HEK293 (cell line): ENCODE measurements around the gene TDG.

ENCODE experiments used
- GFI1B ChIP-seq: fragments of 450-650 bp; formaldehyde crosslinking; IDR thresholded peaks from 2 replicates; pipeline ENCODE4 v1.5.1; 2016; ENCODE audit warnings: missing biosample characterization, missing genetic modification characterization
- GLI4 ChIP-seq: fragments of 450-650 bp; formaldehyde crosslinking; IDR thresholded peaks from 2 replicates; pipeline ENCODE4 v1.5.1; 2016; ENCODE audit warnings: missing biosample characterization, missing genetic modification characterization
- YY2 ChIP-seq: fragments of 450-650 bp; formaldehyde crosslinking; IDR thresholded peaks from 2 replicates; pipeline ENCODE4 v1.5.1; 2016; ENCODE audit warnings: missing biosample characterization, missing genetic modification characterization
- ZBTB1 ChIP-seq: fragments of 450-650 bp; formaldehyde crosslinking; IDR thresholded peaks from 2 replicates; pipeline ENCODE4 v1.5.1; 2016; ENCODE audit warnings: missing biosample characterization, missing genetic modification characterization
- ZFHX2 ChIP-seq: fragments of 450-650 bp; formaldehyde crosslinking; conservative IDR thresholded peaks from 2 replicates; pipeline ENCODE4 v1.5.1; 2016; ENCODE audit warnings: missing biosample characterization, missing genetic modification characterization
- ZNF121 ChIP-seq: fragments of 450-650 bp; formaldehyde crosslinking; IDR thresholded peaks from 2 replicates; pipeline ENCODE4 v1.5.1; 2016; ENCODE audit warnings: missing biosample characterization, missing genetic modification characterization
- ZNF341 ChIP-seq: fragments of 450-650 bp; formaldehyde crosslinking; IDR thresholded peaks from 2 replicates; pipeline ENCODE4; 2016; ENCODE audit warnings: low read depth, missing biosample characterization, missing genetic modification characterization
- ZNF629 ChIP-seq: fragments of 450-650 bp; formaldehyde crosslinking; IDR thresholded peaks from 2 replicates; pipeline ENCODE4 v1.5.1; 2017; ENCODE audit warnings: missing biosample characterization, missing genetic modification characterization
- ZNF76 ChIP-seq: fragments of 450-650 bp; formaldehyde crosslinking; IDR thresholded peaks from 2 replicates; pipeline ENCODE4; 2016; ENCODE audit warnings: low read depth, missing biosample characterization, missing genetic modification characterization, borderline replicate concordance
- ZNF792 ChIP-seq: fragments of 450-650 bp; formaldehyde crosslinking; IDR thresholded peaks from 2 replicates; pipeline ENCODE4 v1.5.1; 2016; ENCODE audit warnings: missing biosample characterization, missing genetic modification characterization
- ZSCAN30 ChIP-seq: fragments of 450-650 bp; IDR thresholded peaks from 2 replicates; pipeline ENCODE4 v1.5.1; 2018; ENCODE audit warnings: missing biosample characterization, mild to moderate bottlenecking, missing genetic modification characterization, moderate library complexity
- TF ChIP-seq, protein P1 (sequence below): fragments of 450-650 bp; formaldehyde crosslinking; IDR thresholded peaks from 2 replicates; pipeline ENCODE4 v1.5.1; 2016; ENCODE audit warnings: missing biosample characterization, missing genetic modification characterization
- TF ChIP-seq, protein P2 (sequence below): fragments of 450-650 bp; formaldehyde crosslinking; IDR thresholded peaks from 2 replicates; pipeline ENCODE4 v1.5.1; 2016; ENCODE audit warnings: missing biosample characterization, missing genetic modification characterization
- TF ChIP-seq, protein P3 (sequence below): sonication (generic); formaldehyde crosslinking; IDR thresholded peaks from 2 replicates; pipeline ENCODE4 v1.8.1; 2022; ENCODE audit warnings: mild to moderate bottlenecking, moderate library complexity, missing genetic modification reagents

DNA sequence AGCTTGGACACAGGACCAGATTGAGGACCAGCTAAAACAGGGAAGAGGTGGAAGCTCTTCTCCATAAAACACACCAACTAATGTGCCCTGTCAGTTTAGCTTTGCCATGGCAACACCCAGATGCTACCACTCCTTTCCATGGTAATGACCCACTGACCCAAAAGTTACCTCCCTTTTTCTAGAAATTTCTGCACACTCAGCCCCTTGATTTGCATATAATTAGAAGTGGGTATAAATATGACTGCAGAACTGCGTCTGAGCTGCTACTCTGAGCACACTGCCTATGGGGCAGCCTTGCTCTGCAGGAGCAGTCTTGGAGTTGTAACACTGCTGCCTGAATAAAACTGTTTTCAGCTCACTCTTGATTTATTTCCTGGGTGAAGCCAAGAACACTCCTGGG, 3.2 kb upstream of the TDG start:
- TF ChIP-seq, protein P1, sequence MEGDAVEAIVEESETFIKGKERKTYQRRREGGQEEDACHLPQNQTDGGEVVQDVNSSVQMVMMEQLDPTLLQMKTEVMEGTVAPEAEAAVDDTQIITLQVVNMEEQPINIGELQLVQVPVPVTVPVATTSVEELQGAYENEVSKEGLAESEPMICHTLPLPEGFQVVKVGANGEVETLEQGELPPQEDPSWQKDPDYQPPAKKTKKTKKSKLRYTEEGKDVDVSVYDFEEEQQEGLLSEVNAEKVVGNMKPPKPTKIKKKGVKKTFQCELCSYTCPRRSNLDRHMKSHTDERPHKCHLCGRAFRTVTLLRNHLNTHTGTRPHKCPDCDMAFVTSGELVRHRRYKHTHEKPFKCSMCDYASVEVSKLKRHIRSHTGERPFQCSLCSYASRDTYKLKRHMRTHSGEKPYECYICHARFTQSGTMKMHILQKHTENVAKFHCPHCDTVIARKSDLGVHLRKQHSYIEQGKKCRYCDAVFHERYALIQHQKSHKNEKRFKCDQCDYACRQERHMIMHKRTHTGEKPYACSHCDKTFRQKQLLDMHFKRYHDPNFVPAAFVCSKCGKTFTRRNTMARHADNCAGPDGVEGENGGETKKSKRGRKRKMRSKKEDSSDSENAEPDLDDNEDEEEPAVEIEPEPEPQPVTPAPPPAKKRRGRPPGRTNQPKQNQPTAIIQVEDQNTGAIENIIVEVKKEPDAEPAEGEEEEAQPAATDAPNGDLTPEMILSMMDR (tag by site-specific recombination): no peak
- TF ChIP-seq ZFHX2 (tag by site-specific recombination): no peak
- TF ChIP-seq ZNF629 (tag by site-specific recombination): no peak
- no peak for TF ChIP-seq YY2 (tag by site-specific recombination)
- no peak for TF ChIP-seq ZNF341 (tag by site-specific recombination)
- TF ChIP-seq, protein P2, sequence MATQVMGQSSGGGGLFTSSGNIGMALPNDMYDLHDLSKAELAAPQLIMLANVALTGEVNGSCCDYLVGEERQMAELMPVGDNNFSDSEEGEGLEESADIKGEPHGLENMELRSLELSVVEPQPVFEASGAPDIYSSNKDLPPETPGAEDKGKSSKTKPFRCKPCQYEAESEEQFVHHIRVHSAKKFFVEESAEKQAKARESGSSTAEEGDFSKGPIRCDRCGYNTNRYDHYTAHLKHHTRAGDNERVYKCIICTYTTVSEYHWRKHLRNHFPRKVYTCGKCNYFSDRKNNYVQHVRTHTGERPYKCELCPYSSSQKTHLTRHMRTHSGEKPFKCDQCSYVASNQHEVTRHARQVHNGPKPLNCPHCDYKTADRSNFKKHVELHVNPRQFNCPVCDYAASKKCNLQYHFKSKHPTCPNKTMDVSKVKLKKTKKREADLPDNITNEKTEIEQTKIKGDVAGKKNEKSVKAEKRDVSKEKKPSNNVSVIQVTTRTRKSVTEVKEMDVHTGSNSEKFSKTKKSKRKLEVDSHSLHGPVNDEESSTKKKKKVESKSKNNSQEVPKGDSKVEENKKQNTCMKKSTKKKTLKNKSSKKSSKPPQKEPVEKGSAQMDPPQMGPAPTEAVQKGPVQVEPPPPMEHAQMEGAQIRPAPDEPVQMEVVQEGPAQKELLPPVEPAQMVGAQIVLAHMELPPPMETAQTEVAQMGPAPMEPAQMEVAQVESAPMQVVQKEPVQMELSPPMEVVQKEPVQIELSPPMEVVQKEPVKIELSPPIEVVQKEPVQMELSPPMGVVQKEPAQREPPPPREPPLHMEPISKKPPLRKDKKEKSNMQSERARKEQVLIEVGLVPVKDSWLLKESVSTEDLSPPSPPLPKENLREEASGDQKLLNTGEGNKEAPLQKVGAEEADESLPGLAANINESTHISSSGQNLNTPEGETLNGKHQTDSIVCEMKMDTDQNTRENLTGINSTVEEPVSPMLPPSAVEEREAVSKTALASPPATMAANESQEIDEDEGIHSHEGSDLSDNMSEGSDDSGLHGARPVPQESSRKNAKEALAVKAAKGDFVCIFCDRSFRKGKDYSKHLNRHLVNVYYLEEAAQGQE (tag by site-specific recombination): no peak
- TF ChIP-seq ZSCAN30 (tag by site-specific recombination): no peak
- TF ChIP-seq ZNF792 (tag by site-specific recombination): no peak
- no peak for TF ChIP-seq ZNF76
- TF ChIP-seq, protein P3, sequence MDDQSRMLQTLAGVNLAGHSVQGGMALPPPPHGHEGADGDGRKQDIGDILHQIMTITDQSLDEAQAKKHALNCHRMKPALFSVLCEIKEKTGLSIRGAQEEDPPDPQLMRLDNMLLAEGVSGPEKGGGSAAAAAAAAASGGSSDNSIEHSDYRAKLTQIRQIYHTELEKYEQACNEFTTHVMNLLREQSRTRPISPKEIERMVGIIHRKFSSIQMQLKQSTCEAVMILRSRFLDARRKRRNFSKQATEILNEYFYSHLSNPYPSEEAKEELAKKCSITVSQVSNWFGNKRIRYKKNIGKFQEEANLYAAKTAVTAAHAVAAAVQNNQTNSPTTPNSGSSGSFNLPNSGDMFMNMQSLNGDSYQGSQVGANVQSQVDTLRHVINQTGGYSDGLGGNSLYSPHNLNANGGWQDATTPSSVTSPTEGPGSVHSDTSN (CRISPR knock-in tag): no peak
- TF ChIP-seq ZNF121: no peak
- TF ChIP-seq ZBTB1 (tag by site-specific recombination): no peak
- no peak for TF ChIP-seq GLI4 (tag by site-specific recombination)
- TF ChIP-seq GFI1B (tag by site-specific recombination): no peak
